ENCODE data around the gene NDUFS4. TPM values are rescaled to one million over a fixed set of nuclear protein-coding genes. Genes with fewer than 3 reads are reported as not detected.
A peak's percentile ranks its signal among the peaks of the same experiment; 100 is the strongest.

NDUFS4 gene
- total and polyA plus RNA-seq, 9 of the 15 experiments (the other 6 are each of a cell fraction or from before 2014, with no cell fraction given) = 68.7 to 313 (median 113) TPM

DNA sequence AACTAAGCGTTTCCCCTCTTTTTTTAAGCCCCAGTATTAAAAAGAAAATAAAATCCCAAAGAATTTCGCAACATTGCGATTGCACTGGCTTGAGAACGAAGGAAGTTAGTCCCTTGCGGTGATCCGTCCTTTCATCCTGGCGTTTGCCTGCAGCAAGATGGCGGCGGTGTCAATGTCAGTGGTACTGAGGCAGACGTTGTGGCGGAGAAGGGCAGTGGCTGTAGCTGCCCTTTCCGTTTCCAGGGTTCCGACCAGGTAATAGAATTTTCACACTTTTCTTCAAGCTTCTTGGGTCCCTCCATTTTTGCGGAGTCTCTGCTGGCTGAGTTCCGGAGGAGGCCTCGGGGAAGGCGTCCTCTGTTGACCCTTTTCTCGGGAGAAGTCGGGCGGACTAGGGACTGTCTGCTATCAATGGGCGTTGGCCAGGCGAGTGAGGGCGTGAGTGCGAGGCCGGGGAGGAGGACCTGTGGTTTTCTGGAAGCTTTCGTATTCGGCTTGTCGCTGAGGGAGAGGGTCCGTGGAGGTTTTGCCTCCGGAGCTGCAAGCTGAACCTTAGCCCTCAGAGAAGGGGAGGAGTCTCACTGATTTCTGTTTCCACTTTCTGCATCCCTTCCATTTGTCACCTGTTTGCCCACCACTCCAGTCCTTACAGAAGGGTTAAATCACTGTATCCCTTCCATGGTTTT is at the start of gene NDUFS4 (continued):
- TF ChIP-seq MTA3 (IDR thresholded peaks at IDR 0.05; ENCODE audit: borderline replicate concordance) (peak; percentile 99), NEUROD1 (IDR thresholded peaks at IDR 0.05; ENCODE audit: borderline replicate concordance, low read depth, low read length, partially characterized antibody) (peak; percentile 76), JUND (IDR thresholded peaks at IDR 0.05; ENCODE audit: borderline replicate concordance, low read depth, low read length) (no peak; the same call in 1 of the 2 replicates), JUND (tag; IDR thresholded peaks at IDR 0.05; ENCODE audit: borderline replicate concordance, low read depth, low read length) (peak; percentile 47; the same call in 1 of the 3 replicates), DIDO1 (tag; IDR thresholded peaks at IDR 0.05; ENCODE audit: low read depth) (peak; percentile 68; the same call in 1 of the 2 replicates), JUNB (CRISPR knock-in tag; conservative IDR thresholded peaks at IDR 0.05) (no peak), DACH1 (IDR thresholded peaks at IDR 0.05; ENCODE audit: partially characterized antibody) (peak; percentile 81), CBX1 (IDR thresholded peaks at IDR 0.05; ENCODE audit: low read depth) (peak; percentile 60; the same call in 1 of the 2 replicates), TAF1 (IDR thresholded peaks at IDR 0.05; ENCODE audit: control insufficient read depth, extremely low read depth, insufficient read depth, low read length, severe bottlenecking) (peak; percentile 99), FOXK2 (conservative IDR thresholded peaks at IDR 0.05 in 1 of 2, IDR thresholded peaks at IDR 0.05 in 1 of 2; ENCODE audit: low read depth in 2 of 2) (peak; percentile 74 to 81), NR4A1 (CRISPR knock-in tag; IDR thresholded peaks at IDR 0.05) (0 out of 2 replicates have a peak, but pooled peaks have one; percentile 26), NR4A1 (tag; IDR thresholded peaks at IDR 0.05) (0 out of 2 replicates have a peak, but pooled peaks have one; percentile 59), ZNF75A (CRISPR knock-in tag; IDR thresholded peaks at IDR 0.05) (peak; percentile 27; the same call in 1 of the 2 replicates), RBM15 (IDR thresholded peaks at IDR 0.05; ENCODE audit: insufficient read depth, low read length) (no peak), GABPB2 (CRISPR knock-in tag; conservative IDR thresholded peaks at IDR 0.05) (peak; percentile 56; the same call in 1 of the 2 replicates), BRD4 (IDR thresholded peaks at IDR 0.05) (peak; percentile 92), CSDE1 (IDR thresholded peaks at IDR 0.05) (peak in 1 of 2 experiments; percentile 15; a peak in 1 of 4 replicates), MECOM (CRISPR knock-in tag; IDR thresholded peaks at IDR 0.05) (0 out of 2 replicates have a peak, but pooled peaks have one; percentile 46), SIN3B (IDR thresholded peaks at IDR 0.05; ENCODE audit: low read depth) (peak; percentile 78), ZNF140 (CRISPR knock-in tag; IDR thresholded peaks at IDR 0.05) (no peak), EP300 (IDR thresholded peaks at IDR 0.05; ENCODE audit: low read length) (peak; percentile 43; the same call in 1 of the 2 replicates)
- TF ChIP-seq, protein P1, sequence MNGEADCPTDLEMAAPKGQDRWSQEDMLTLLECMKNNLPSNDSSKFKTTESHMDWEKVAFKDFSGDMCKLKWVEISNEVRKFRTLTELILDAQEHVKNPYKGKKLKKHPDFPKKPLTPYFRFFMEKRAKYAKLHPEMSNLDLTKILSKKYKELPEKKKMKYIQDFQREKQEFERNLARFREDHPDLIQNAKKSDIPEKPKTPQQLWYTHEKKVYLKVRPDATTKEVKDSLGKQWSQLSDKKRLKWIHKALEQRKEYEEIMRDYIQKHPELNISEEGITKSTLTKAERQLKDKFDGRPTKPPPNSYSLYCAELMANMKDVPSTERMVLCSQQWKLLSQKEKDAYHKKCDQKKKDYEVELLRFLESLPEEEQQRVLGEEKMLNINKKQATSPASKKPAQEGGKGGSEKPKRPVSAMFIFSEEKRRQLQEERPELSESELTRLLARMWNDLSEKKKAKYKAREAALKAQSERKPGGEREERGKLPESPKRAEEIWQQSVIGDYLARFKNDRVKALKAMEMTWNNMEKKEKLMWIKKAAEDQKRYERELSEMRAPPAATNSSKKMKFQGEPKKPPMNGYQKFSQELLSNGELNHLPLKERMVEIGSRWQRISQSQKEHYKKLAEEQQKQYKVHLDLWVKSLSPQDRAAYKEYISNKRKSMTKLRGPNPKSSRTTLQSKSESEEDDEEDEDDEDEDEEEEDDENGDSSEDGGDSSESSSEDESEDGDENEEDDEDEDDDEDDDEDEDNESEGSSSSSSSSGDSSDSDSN (IDR thresholded peaks at IDR 0.05; ENCODE audit: borderline replicate concordance in 1 of 2, low read depth in 2 of 2, low read length in 2 of 2) = peak in 1 of 2 experiments; percentile 45; a peak in 1 of 4 replicates
- TF ChIP-seq, protein P2, sequence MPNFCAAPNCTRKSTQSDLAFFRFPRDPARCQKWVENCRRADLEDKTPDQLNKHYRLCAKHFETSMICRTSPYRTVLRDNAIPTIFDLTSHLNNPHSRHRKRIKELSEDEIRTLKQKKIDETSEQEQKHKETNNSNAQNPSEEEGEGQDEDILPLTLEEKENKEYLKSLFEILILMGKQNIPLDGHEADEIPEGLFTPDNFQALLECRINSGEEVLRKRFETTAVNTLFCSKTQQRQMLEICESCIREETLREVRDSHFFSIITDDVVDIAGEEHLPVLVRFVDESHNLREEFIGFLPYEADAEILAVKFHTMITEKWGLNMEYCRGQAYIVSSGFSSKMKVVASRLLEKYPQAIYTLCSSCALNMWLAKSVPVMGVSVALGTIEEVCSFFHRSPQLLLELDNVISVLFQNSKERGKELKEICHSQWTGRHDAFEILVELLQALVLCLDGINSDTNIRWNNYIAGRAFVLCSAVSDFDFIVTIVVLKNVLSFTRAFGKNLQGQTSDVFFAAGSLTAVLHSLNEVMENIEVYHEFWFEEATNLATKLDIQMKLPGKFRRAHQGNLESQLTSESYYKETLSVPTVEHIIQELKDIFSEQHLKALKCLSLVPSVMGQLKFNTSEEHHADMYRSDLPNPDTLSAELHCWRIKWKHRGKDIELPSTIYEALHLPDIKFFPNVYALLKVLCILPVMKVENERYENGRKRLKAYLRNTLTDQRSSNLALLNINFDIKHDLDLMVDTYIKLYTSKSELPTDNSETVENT (CRISPR knock-in tag; IDR thresholded peaks at IDR 0.05) = no peak
